CD4-positive, alpha-beta T cell treated with Interleukin-2 at 100 ng/mL for 4 hours (primary cell): Measurements from ENCODE around the gene CELSR1.

ENCODE experiments used
- DNase-seq: peaks from one replicate; pipeline ENCODE4 v3.0.0-alpha.2; 2020; ENCODE audit warnings: low spot score

The CELSR1 gene

GRCh38 chr22:46362203-46362933 is 175.1 kb downstream of the CELSR1 start:
- DNase-seq, result no peak

- DNase-seq, result no peak
Observed at GRCh38 chr22:46361826-46362202, 175.6 kb downstream of the CELSR1 start.

- DNase-seq, result no peak
Observed at GRCh38 chr22:46360891-46361290, 176.5 kb downstream of the CELSR1 start.

GRCh38 chr22:46360097-46360496 is 177.3 kb downstream of the CELSR1 start:
- no peak for DNase-seq

GRCh38 chr22:46359362-46359761 is 178.1 kb downstream of the CELSR1 start:
- DNase-seq, result no peak

- no peak for DNase-seq
Observed at GRCh38 chr22:46358766-46359165, 178.7 kb downstream of the CELSR1 start.

- DNase-seq, result no peak
Observed at GRCh38 chr22:46357711-46358520, 179.5 kb downstream of the CELSR1 start.

- DNase-seq, result no peak
Observed at GRCh38 chr22:46356496-46357480, 180.6 kb downstream of the CELSR1 start.

GRCh38 chr22:46355996-46356471 is 181.4 kb downstream of the CELSR1 start:
- no peak for DNase-seq

- peak; percentile 59 for DNase-seq
Observed at GRCh38 chr22:46355369-46355995, 181.9 kb downstream of the CELSR1 start.

GRCh38 chr22:46354993-46355305 is 182.5 kb downstream of the CELSR1 start:
- DNase-seq, result no peak

- DNase-seq, result no peak
Observed at GRCh38 chr22:46354176-46354992, 183.0 kb downstream of the CELSR1 start.

- DNase-seq, result no peak
Observed at GRCh38 chr22:46353483-46354105, 183.8 kb downstream of the CELSR1 start.

- no peak for DNase-seq
Observed at GRCh38 chr22:46352691-46353386, 184.6 kb downstream of the CELSR1 start.

GRCh38 chr22:46352276-46352675 is 185.1 kb downstream of the CELSR1 start:
- no peak for DNase-seq

GRCh38 chr22:46351767-46352166 is 185.7 kb downstream of the CELSR1 start:
- DNase-seq, result no peak

GRCh38 chr22:46351131-46351735 is 186.2 kb downstream of the CELSR1 start:
- no peak for DNase-seq

- no peak for DNase-seq
Observed at GRCh38 chr22:46350646-46351045, 186.8 kb downstream of the CELSR1 start.

GRCh38 chr22:46350121-46350520 is 187.3 kb downstream of the CELSR1 start:
- DNase-seq, result no peak
